SHP77 (cell line): ENCODE data around the gene ZFYVE28.
A peak's percentile ranks its signal among the peaks of the same experiment; 100 is the strongest.
"Not testable (repeated sequence)": the region's sequence is repeated elsewhere in the genome, so short reads cannot be mapped to it uniquely, and the experiment has no call there.

Experiments
- DNase-seq, 2 experiments: peaks; one replicate each; lab custom pipeline; 2025; lab: John Stamatoyannopoulos, UW

The ZFYVE28 gene

GRCh38 chr4:2248044-2248780, 170.2 kb downstream of the ZFYVE28 start:
- no peak for DNase-seq

- DNase-seq = no peak
These were observed 171.1 kb downstream of the ZFYVE28 start for GRCh38 chr4:2247128-2248043.

DNA sequence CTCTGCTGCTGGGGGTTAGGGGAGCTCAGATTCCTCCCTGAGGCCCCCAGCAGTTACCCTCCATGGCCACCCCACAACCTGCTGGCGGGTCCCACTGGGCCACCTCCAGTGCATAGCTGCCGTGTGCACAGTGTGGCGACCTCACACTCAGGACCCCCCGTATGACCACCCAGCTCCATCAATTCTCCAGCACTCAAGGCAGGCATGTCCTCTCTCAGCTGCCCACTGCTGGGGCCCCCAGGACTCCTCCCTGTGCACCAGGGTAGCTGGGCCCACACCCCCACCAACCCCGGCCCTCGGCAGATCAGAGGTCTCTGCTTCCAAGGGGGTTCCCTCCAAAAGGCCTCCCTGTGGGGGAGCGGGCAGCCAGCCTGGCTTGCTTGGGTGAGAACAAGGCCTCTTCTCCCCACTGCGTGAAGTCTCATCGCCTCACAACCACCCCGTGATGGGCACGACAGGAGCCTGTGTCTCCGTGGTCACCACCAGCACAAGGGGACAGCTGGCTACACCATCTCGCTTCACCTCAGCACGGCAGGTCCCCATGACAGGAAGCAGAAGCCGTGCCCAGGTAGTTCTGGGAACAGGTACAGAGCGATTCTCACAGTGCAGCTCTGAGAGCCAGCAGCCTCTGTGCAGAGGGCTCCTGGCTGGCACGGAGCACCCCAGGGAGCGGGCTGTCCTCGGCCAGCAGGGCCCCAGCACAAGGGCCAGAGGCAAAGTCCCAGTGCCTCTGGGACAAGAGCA, 171.9 kb downstream of the ZFYVE28 start:
- no peak for DNase-seq

- DNase-seq = no peak
These were observed 172.6 kb downstream of the ZFYVE28 start for GRCh38 chr4:2245787-2246275.

DNA sequence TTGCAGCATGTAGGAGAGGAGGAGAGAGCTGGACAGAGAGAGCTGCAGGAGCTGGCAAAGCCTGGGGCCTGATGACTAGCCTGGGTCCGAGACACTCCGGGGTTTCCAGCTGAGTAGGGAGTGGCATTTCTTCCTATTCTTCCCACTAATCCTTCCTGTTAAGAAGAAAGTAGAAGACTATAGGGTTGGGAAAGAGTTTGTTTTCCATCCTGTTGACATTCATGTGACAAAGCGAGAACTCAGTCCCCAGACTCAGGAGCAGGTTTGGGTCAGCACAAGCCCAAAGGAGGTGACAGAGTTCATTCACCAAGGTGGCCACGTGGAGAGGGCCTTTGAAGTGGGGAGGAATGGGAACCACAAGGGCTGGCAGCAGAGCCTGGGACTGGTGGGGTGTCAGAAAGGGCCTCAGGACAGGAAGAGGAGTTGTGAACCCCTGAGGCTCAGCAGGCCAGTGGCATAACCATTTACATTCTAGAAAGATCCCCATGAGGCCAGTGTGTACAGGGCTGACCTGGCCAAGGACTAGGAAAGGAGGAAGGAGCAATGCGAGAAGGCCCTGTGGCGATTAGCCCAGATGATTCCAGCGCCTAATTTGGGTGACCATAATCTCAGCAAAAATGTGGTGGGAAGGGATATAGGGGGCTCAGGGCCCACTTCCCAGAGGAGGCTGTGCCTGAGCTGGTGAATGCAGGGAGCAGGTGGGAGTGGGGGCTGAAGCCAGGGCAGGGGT, 173.2 kb downstream of the ZFYVE28 start:
- no peak for DNase-seq

DNA sequence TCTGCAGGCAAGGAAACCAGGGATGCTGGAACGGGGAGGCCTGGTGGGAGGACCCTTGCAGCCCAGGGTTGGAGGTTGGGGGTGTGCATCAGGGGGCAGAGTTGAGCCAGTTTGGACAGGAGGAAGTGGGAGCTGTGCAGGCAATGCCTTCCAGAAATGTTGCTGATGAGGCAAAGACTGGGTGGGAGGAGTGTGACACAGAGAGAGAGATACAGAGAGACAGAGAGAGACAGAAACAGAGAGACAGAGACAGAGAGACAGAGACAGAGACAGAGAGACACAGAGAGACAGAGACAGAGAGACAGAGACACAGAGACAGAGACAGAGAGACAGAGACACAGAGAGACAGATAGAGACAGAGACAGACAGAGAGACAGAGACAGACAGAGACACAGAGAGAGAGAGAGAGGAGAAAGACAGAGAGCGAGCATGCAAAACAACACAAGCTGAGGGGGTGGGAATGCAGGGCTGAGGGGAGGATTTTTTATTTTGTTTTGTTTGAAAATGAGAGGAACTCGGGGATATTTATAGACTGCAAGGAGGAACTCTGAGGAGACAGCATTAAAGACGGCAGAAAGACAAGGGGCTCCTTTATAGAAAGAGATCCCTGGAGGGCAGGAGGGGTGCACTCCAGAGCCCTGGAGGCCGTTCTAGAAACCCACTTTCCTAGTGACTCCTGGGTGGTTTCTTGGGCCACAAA, 174.6 kb downstream of the ZFYVE28 start:
- no peak for DNase-seq

DNA sequence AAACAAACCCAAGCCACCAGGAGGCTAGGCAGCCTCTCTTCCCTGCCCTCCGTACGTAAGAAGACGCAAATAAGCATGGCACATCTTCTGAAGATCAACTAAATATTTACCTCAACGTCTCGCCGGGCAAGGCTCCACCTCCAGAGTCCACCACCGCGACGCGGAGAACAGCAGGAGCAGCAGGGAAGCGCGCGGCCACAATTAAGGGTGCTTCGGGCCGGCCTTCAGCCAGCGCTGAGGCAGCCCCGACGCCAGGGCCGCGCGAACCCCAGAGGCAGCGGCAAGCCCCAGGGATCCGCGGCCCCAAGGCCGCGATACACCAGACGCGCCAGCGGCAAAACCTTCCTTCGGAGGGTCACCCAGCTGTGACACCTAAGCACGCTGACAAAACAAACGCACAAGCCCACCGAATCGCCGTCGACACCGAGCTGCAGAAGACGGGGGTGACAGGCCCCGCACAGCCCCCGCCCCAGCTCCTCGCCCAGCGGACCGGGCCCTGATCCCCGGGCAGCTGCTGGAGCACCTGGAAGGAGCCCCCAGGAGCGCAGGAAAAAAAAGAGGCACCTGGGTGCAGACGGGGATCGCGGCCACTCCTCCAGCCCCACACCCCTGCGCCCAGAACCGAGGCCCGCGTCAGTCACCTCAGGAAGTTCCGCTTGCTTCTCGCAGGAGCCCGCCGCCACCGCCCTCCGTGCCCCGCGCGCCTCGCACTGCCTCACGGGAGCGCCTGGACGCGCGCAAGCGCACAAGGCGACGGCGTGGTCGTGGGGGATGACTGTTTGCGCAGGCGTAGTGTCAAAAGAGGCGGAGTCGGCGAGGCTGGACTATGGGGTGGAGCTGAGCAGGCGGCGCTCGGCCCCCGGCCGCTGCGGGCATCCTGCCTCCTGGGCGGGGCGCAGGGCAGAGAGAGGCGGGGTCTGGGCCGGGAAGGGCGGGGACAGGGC, 176.8 kb downstream of the ZFYVE28 start, which contains the start of the genes HAUS3 and POLN:
Gene HAUS3 (minus strand): TSS at position 712 of the 944 bp plus-strand sequence. CDS start 1,175 bp downstream, outside the sequence.
Gene POLN (minus strand): TSS at position 712 of the 944 bp plus-strand sequence. CDS start 12,890 bp downstream, outside the sequence.
- peak; percentile 74 to 78 for DNase-seq

DNA sequence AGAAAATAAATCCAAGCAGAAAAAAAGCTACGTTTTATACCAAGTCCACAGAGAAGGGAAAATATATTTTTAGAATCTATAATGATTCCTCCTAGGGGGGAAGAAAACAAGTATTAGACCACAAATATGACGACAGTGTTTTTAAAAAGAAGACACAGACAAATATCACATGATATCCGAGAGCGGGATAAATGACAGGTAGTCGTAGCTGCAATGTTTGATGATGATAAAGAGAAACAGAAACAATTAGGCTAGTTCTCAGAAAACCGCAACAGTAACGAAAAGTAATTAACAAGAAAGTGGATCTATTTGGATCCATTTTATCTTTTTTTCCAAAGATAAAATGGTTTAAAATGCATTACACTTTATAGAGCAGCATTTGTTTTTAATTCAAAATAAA, 177.4 kb downstream of the ZFYVE28 start:
- no peak for DNase-seq

DNA sequence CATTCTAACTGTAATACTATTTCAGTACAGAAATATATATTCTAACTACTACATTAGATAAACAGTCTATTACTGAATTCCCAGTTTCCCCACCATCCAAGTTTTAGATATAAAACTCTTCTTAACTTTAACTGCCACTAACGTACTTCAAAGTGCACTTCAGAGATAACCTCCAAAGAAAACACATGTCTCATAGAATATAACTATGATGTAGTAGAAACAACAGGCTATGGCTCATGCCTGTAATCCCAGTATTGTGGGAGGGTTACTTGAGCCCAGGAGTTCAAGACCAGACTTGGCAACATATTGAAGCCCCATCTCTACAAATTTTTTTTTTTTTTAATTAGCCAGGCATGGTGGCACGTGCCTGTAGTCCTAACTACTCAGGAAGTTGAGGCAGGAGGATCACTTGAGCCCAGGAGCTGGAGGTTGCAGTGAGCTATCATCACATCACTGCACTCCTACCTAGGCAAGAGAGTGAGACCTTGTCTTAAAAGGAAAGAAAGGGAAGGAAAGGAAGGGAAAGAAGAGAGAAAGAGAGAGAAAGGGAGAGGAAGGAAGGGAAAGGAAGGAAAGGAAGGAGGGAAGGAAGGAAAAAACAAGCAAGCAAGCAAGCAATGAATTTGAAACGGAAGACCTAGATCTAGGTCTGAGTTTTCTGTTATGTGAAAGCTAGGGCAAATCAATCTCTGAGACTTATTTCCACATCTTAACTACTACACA, 181.3 kb downstream of the ZFYVE28 start:
- no peak for DNase-seq

DNA sequence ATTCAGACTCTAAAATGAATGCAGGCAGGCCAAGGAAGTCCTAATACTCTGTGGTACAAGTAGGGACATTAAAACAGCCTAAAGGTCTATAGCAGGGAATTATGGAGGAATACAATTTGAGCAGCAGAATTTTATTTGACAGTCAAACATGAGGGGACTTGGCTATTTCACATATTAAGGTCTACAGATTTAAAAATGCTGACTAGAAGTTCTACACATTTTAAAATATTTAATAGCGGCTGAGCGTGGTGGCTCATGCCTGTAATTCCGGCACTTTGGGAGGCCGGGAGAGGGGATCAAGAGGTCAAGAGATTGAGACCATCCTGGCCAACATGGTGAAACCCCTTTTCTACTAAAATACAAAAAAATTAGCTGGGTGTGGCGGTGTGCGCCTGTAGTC, 187.4 kb downstream of the ZFYVE28 start:
- DNase-seq = no peak

GRCh38 chr4:2226261-2226660, 192.2 kb downstream of the ZFYVE28 start:
- no peak for DNase-seq

DNA sequence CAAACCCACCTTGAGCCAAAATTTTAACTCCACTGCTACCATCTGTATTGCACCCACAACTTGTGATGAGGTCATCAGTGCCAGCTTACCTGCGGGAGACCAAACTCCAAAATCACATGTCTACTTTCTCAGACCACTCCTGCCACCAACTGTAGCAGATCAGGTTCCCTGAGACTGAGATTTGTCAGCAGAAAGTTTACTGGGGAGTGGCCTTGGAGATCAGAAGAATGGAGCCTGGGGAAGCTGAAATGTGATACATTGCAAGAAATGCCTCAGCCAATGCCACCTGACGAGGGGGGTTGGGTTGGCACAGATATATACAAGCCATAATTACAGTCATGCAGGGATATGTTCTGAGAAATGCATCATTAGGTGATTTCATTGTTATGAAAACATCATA, 195.6 kb downstream of the ZFYVE28 start:
- no peak for DNase-seq

DNA sequence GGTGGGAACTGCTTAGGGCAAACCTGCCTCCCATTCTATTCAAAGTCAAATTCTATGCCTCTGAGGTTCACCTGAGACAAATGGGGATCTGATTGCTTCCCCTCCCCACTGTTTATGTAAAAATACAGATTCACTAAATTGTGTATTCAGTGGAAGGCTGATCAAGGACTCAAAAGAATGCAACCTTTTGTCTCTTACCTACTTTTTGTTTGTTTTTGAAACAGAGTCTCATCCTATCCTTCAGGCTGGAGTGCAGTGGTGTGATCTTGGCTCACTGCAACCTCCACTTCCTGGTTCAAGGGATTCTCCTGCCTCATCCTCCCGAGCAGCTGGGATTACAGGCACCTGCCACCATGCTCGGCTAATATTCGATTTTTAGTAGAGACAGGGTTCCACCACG, 197.1 kb downstream of the ZFYVE28 start:
- not testable (repeated sequence) for DNase-seq

- peak; percentile 7 to 52 for DNase-seq
These were observed 198.3 kb downstream of the ZFYVE28 start for GRCh38 chr4:2220016-2220630.
